NCI-H446 treated with DMSO at 0.1 percent for 48 hours (cell line): ENCODE measurements around the gene SAMD4B.

ENCODE experiments used
- DNase-seq: peaks from one replicate; lab custom pipeline; 2025; lab: John Stamatoyannopoulos, UW

The SAMD4B gene

DNA sequence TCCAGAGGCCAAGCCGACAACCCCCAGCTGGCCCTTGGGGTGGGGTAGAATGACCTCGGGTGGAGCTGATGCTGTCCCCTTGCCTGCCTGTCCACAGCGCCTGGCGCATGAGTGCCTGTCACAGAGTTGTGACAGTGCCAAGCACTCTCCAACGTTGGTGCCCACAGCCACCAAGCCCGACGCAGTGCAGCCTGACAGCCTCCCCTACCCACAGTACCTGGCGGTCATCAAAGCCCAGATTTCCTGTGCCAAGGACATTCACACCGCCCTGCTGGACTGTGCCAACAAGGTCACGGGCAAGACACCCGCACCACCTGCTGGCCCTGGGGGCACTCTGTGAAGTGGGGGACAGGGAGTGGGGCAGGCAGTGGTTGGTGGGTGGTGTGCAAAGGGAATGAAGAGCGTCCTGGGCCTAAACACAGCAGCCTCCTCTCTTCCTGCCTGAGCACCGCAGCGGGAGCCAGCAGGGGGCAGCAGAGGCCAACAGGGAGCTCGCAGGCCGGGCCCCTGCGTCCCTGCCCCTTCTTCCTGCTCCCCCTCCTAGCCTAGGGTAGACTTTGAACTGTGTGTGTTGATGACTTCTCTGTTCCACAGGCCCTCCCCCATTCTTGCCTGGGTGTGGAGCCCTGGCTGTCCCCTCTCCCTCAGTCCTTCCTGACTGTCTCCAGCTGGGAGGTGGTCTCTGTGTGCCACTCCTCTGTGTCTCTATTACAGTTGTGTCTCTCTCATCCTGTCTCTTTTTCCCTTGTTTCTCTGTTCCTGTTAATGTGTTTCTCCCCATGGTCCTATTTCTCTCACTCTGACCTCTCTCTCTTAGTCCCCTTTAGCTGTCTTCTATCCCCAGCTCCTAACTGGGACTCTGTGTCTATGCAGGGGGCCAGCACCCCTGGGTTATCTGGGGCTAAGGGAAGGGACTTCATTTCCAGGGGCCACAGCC, 55.4 kb downstream of the SAMD4B start:
- peak; percentile 43 for DNase-seq

DNA sequence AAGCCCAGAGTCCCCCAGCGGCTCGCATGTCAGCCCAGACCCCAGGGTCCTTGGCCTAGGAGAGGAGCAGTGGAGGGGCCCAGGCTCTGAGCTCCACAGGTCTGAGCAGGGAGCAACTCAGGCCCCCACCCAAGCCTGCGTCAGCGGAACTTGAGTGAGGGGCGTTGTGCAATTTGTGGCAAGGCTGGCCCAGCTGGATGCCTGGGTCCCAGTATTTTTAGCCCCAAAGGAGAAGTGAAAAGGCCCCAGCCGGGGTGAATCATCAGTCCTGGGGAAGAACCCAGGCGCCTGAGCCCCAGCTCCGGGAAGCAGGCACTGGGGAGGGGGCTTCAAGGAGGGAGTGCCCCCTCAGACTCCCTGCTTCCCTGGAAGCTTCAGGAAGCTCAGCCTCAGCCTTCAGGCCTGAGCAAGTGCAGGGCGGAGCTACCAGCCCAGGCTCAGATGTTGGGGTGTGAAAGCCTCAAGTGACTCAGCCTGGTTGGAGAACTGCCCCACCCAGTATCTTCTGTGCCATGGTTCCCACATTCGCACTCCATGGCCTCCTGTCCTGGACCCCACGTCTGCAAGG, 56.2 kb downstream of the SAMD4B start:
- DNase-seq, result no peak

DNA sequence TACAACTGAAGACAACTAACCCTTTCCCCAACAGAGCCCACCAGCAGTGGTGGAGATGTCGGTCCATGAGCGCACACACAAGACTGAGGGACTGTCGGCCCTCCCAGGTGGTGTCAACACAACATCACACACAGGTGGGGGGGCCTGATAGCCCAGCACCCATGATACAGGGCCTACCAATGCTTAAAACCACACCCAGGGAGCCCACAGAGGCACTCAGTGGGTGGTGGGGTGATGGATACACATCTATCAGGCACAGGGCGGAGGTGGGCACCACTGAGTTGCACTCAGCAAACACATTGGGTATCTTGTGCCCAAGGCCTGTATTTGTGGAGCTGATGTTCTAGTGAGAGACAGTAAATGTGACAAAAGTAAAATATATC, 57.4 kb downstream of the SAMD4B start:
- DNase-seq, result no peak

DNA sequence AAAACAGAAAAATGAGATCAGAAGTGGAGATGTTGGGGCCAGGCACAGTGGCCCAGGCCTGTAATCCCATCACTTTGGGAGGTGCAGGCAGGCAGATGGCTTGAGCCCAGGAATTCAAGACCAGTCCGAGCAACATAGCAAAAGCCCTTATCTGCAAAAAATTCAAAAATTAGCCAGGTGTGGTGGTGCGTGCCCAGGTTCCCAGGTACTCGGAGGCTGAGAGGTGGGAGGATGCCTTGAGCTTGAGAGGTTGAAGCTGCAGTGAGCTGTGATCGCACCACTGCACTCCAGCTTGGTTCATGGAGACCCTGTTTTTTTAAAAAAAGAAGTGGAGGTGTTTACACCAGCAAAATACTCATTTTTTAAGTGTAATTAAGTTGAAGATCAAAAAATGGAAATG, 57.8 kb downstream of the SAMD4B start:
- DNase-seq, result no peak

DNA sequence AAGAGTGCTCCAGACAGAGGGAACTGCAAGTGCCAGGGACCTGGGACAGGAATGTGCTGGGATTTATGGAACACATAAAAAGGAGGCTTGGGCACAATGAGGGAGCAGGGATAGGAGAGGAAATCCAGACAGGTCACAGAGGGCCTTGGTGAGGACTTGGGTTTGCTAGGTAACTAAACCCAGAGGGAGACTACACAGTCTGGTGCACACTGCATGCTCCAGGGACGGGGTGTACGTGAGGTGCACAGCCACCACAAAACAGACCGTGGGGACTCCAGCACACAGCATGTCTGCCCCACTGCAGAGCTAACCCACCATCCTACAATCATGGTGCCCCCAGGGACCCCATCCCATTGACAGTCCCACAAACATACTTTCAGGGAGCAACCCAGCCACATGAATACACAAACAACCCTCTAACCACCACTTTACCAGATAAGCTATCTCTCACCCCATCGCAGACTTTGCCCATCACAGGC, 58.9 kb downstream of the SAMD4B start:
- no peak for DNase-seq

DNA sequence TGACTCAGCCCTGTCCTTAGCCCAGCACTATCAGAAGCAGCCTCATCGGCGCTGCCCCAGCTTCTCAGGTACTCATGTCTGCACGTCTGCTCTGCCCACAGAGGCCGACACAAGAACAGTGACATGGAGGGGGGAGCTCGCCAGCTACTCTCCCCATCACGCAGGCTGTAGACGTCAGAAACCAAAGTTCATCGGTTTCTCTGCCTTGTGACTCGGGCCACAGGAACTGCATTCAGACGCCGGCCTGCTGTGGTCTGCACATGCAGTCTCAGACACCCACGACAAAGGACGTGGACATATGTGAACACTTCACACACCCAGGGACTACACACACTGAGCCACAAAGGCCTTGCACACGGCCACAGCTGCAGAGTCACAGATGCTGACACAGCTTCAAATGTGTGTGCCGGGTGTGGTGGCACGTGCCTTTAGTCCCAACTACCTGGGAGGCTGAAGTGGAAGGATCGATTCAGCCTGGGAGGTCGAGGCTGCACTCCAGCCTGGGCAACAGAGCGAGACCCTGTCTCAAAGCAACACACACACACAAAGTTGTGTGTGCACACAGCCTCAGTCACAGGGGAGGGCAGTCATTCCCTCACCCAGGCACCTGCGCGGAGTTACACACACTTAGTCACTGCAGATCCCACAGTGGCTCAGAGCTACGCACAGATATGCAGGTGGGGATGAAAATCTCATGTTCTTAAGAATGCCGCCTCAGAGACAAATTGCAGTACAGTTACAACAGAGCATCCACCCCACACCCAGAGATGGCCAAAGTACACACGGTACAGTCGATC, 59.5 kb downstream of the SAMD4B start:
- no peak for DNase-seq

DNA sequence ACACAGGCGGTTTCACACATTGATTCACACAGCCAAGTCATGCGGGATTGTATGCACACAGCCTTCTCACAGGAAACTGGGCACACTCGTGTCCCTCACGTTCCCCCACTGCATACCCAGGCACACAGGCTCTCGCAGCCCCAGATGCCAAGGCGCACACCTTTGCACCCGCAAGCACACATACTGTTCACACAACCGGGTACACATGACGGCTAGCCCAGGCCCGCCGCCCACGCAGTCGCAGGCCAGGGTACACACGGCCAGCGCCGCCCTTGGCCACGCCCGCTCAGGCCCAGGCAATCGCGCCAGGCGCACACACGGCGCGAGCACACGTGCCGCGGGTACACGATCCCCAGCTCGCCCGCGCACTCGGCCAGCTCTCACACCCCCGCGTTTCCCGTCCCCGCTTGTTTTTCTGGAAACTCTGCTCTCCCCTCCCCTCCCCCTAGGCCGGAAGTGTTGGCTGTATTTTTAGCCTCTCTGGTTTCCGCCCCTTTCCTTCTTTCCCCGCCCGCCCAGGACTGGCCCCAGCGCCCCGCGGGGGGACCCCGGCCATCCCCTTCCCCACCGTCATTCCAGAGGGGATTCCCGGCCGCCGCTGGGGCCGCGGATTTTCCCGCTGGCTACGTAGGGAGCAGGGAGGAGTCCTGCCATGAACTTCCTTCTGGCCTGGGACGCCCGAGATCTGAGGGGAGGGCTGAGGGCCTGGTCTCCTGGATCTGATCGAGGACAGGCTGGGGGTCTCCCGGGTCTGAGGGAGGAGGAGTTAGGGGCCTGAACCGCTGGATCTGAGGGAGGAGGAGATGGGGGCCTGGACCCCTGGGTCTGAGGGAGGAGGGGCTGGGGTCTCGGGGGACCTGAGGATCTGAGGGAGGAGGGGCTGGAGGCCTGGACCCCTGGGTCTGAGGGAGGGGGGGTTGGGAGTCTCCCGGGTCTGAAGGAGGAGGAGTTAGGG, 60.4 kb downstream of the SAMD4B start:
- DNase-seq, result no peak

DNA sequence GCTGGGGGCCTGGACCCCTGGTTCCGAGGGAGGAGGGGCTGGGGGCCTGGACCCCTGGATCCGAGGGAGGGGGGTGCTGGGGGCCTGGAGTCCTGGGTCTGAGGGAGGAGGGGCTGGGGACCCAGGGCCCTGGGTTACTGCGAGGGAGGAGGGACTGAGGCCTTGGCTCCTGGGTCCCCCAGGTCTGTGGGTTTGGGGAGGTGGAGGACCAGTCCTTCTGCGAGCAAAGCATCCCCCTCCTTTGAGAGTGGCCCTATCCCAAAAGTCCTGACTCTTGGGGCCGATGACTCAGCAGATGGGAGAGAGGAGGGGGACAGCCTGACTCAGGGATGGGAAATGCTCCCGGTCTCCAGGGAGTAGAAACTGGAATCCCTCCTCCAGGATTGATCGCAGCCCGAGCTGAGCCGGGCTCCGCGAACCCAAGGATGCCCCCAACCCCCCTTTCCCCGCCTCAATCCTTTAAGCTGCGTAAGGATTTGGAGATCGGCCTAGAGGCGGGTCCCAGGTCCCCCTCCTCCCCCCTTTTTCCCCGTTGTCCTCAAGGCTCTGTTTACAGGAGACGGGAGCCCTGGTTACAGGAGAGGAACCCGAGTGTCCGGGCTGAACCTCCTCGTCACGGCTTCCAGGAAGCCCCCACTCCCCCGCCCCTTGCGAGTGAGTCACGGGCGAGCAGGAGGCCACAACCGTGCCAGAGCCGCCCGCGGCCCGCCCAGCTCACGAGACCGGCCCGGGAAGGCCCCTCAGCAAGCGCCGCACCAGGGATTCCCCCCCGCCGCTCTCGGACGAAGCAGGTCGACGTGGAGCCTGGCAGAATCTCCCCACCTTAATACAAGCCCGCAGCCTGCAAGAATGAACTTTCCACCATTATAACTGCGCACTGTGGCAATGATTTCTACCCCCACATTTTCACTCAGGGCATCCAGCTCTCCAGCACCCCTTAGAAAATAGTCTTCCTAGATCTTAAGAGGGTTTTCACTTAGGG, 61.4 kb downstream of the SAMD4B start:
- DNase-seq, result no peak

DNA sequence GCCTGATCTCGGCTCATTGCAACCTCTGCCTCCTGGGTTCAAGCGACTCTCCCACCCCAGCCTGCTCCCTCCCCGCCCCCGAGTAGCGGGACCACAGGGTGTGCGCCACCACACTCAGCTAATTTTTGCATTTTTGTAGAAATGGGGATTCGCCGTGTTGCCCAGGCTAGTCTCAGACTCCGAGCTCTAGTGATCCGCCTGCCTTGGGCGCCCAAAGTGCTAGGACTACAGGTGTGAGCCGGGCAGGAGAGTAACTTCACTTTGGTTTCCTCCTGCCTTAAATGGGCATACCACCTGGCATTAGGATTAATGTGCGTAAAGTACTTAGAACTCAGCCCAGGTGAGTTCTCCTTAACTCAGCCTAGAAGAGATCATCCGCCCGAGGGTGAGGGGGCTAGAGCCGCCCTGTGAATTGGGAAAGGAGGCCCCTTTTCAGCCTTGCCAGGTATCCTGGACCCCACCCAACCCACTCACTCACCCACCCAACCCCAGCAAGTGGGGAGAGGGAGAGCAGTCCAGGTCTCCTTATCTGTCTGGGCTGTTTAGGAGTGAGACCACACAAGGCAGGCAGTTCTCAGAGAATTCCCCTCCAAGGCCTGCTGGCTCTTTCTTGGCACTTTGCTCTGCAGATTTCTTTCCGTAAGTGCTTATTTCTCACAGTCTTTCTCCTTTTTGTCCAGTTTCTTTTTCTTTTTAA, 63.2 kb downstream of the SAMD4B start:
- no peak for DNase-seq

DNA sequence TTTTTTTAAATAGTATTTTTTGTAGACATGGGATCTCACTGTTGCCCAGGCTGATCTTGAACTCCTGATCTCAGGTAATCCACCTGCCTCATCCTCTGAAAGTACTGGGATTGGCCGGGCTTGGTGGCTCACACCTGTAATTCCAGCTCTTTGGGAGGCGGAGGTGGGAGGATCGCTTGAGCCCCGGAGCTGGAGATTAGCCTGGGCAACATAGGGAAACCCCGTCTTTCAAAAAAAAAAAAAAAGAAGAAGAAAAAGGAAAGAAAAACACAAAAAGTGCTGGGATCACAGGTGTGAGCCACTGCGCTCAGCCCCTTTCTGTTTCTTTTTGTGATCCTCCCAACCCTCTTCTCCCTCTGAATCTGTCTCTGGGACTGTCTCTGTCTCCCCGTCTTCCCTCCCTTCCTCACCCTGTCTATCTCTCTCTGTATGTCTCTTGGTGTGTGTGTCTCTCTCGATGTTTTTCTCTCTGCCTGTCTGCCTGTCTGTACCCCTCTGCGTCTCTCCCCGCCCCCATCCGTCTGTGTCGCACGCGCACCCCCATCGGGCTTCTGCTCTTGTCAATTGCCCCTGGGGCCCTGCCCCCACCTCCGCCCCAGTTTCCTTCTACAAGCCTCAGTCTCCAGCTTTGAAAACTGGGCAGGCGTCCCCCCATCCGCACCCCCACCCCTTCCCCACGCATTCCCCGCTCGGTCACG, 63.9 kb downstream of the SAMD4B start:
- no peak for DNase-seq

DNA sequence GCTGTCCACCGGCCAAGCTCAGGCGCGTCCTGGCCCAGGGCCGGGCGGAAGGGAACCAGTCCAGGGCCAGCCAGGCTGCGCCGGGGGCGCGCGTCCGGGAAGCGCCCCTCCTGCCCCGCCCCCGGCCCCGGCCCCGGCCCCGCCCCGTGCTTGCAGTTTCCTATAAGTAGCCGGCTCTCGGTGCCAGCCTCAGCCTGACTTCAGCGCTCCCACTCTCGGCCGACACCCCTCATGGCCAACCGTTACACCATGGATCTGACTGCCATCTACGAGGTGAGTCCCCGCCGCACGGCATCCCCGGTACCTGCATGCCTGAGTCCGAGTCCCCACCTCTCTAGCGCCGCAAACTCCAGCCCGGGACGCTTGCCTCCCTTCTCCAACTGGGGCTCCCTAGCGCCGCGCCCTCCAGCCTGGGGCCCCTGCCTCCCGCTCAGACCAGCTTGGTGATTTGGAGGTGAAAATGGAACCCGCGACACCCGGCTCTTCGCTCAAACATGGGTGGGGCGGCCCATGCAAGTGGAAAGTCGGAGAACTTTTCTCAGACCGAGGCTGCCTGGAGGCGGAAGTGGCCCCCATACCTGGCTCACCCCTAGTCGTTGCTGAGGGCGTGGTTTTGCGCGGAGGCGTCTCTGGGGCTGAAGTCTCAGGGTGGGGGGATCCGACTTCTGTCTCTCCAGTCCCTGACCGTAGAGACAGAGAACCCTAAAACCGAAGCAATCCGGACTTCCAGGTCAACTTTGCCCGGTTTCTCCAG, 64.6 kb downstream of the SAMD4B start, which contains the start of gene ZFP36:
TSS of gene ZFP36 (plus strand) at position 192 of the 754 bp plus-strand sequence. CDS start at position 250, 58 bp downstream.
- peak; percentile 29 for DNase-seq

DNA sequence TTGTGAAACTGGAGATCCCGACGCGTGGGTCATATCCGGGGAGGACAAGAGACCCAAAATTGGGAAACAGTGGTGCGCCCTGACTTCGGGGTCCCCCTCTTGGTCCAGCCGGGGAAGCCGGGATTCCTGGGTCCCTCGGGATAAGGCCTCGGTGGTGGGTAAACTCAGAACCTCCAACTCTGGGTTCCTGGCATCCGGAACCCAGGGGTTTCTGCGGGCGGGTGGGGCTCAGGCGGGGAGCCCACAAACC, 65.1 kb downstream of the SAMD4B start:
- DNase-seq, result no peak

DNA sequence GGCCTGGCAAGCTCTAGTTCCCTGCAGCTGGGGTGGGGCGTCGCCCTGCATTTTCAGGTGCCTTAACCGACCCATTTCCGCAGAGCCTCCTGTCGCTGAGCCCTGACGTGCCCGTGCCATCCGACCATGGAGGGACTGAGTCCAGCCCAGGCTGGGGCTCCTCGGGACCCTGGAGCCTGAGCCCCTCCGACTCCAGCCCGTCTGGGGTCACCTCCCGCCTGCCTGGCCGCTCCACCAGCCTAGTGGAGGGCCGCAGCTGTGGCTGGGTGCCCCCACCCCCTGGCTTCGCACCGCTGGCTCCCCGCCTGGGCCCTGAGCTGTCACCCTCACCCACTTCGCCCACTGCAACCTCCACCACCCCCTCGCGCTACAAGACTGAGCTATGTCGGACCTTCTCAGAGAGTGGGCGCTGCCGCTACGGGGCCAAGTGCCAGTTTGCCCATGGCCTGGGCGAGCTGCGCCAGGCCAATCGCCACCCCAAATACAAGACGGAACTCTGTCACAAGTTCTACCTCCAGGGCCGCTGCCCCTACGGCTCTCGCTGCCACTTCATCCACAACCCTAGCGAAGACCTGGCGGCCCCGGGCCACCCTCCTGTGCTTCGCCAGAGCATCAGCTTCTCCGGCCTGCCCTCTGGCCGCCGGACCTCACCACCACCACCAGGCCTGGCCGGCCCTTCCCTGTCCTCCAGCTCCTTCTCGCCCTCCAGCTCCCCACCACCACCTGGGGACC, 65.6 kb downstream of the SAMD4B start:
- DNase-seq, result no peak

DNA sequence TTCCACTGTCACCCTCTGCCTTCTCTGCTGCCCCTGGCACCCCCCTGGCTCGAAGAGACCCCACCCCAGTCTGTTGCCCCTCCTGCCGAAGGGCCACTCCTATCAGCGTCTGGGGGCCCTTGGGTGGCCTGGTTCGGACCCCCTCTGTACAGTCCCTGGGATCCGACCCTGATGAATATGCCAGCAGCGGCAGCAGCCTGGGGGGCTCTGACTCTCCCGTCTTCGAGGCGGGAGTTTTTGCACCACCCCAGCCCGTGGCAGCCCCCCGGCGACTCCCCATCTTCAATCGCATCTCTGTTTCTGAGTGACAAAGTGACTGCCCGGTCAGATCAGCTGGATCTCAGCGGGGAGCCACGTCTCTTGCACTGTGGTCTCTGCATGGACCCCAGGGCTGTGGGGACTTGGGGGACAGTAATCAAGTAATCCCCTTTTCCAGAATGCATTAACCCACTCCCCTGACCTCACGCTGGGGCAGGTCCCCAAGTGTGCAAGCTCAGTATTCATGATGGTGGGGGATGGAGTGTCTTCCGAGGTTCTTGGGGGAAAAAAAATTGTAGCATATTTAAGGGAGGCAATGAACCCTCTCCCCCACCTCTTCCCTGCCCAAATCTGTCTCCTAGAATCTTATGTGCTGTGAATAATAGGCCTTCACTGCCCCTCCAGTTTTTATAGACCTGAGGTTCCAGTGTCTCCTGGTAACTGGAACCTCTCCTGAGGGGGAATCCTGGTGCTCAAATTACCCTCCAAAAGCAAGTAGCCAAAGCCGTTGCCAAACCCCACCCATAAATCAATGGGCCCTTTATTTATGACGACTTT, 66.4 kb downstream of the SAMD4B start:
- DNase-seq, result no peak

DNA sequence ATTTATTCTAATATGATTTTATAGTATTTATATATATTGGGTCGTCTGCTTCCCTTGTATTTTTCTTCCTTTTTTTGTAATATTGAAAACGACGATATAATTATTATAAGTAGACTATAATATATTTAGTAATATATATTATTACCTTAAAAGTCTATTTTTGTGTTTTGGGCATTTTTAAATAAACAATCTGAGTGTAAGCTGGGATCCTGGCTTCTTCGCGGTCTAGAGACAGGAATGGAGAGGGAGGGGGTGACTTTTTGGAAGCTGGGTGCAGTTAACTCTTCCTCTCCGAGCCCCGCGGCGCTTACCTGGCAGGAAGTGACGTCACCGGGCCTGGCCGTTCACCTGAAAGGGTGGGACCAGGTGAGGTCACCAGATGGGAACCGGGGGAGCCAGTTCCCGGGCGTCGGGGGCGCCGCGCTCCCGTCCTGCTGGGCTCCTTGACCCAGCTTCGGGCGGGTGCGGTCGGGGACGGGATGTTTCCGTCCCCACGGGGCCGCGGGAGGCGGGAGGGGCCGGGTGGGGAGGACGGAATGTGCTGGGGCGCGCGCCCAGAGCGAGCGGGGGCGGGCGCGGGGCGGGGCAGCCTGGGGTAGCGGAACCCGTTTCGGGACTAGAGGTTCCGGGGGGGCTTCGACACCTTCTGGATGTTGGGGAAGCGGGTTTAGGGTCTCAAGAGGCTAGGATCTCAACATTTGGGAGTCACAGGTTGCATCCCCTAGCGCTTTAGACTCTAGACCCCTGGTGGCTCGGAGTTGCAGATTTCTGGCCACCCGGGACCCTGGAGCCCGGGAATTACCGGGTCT, 67.2 kb downstream of the SAMD4B start:
- DNase-seq, result no peak
